OCI-LY7 (cell line): ENCODE measurements around the gene CA10.

Experiments used
- CTCF ChIP-seq: fragments of 200-600 bp; sonication (generic); conservative IDR thresholded peaks from 2 replicates; pipeline ENCODE4 v1.5.1; 2014; ENCODE audit warnings: mild to moderate bottlenecking, antibody characterized with exemption, low read length, moderate library complexity, mixed read lengths
- EZH2phosphoT487 ChIP-seq: fragments of 200-600 bp; sonication (generic); IDR thresholded peaks from 2 replicates; pipeline ENCODE4 v1.6.1; 2018; ENCODE audit warnings: low read depth, borderline replicate concordance, mild to moderate bottlenecking, mixed run types, antibody characterized with exemption, low read length, moderate library complexity, mixed read lengths

DNA sequence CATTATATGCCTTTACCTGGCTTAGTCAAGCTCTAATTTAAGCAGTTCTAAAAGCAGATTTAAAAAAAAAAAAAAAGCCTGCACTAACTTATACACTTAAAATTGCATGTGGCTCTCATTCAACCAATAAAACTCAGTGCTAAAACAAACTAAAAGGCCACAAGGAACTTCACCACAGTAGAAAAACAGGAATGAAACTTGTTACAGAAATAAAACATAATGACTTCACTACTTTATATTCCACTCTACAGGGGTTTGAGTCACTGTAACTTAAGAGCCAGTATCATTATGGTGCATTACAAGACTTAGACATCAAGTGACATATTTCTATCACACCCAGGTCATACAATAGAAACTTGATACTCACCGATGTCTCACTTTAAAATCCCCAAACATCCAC lies 11.1 kb downstream of the CA10 start:
- TF ChIP-seq CTCF (no peak), EZH2phosphoT487 (no peak)
